K562 (cell line): ENCODE results near the gene NUP188. TPM values are rescaled to one million over a fixed set of nuclear protein-coding genes. Genes with fewer than 3 reads are reported as not detected.

Experiments used
- ATAC-seq: fragments of 200-7000 bp; cut with Tn5 transposase; 3 replicates; pipeline ENCODE4 v1.9.1; 2020; ENCODE audit warnings: moderate library complexity
- BruUV-seq: library from RNA; stranded (reverse); fragments of 400-500 nt; replicated peaks from 2 replicates; lab custom pipeline; 2021; lab: Mats Ljungman, UMichigan
- CTCF ChIA-PET: fragments of 300-600 bp; formaldehyde crosslinking; extraction: SDS; loops from one replicate; lab custom pipeline; 2021; ENCODE audit warnings: low intra/inter-chr PET ratio; lab: Yijun Ruan, JAX
- POLR2A ChIA-PET: fragments of 300-600, 350-650 bp; sonication (Branson Sonifier 250); formaldehyde crosslinking; extraction: SDS; loops from one replicate; lab custom pipeline; 2021; ENCODE audit warnings: antibody characterized with exemption, inconsistent platforms; lab: Yijun Ruan, JAX
- DNase-seq, 4 experiments: peaks; one replicate each; pipeline versions ENCODE4 v3.0.0 to v3.0.0-alpha.2; 2011 to 2018; ENCODE audit warnings: low spot score in 3 of 4, mixed read lengths in 3 of 4; ENCODE audit errors: extremely low read depth in 1 of 4
- FAIRE-seq: peaks from 2 replicates; lab custom pipeline; 2011; peaks lifted over from hg19 to GRCh38; lab: Jason Lieb, UNC
- H2AFZ ChIP-seq: 2 replicates; pipeline ENCODE4 v1.6.0; 2011; ENCODE audit warnings: low read depth, low read length, control low read depth, inconsistent platforms
- H3K27ac ChIP-seq: fragments of 200-600 bp; 3 replicates; pipeline ENCODE4 v1.8.0; 2011; ENCODE audit warnings: low read depth, mild to moderate bottlenecking, control low read depth, inconsistent platforms, low read length, moderate library complexity, mixed read lengths; ENCODE audit errors: extremely low read depth
- H3K27me3 ChIP-seq, 2 experiments: fragments of 300-600 bp in 1 of 2; 2 replicates in 1 of 2; 3 replicates in 1 of 2; pipeline versions ENCODE4 v1.6.0 to v1.8.0; 2011; ENCODE audit warnings: inconsistent platforms in 2 of 2, low read length in 2 of 2, mild to moderate bottlenecking in 1 of 2, mixed read lengths in 1 of 2, moderate library complexity in 1 of 2; ENCODE audit not compliant: control insufficient read depth in 2 of 2, insufficient read depth in 2 of 2
- H3K36me3 ChIP-seq: fragments of 300-600 bp; 3 replicates; pipeline ENCODE4 v1.8.0; 2011; ENCODE audit warnings: mild to moderate bottlenecking, low read length, inconsistent platforms; ENCODE audit not compliant: control insufficient read depth, insufficient read depth
- H3K4me1 ChIP-seq, 2 experiments: fragments of 200-600 bp in 1 of 2; replicated peaks in 1 of 2; 2 replicates in 1 of 2; 3 replicates in 1 of 2; pipeline versions ENCODE4 v1.5.1 to v1.8.0; 2011; ENCODE audit warnings: inconsistent platforms in 2 of 2, low read length in 2 of 2, mild to moderate bottlenecking in 1 of 2, mixed read lengths in 1 of 2, moderate library complexity in 1 of 2; ENCODE audit not compliant: control insufficient read depth in 2 of 2, insufficient read depth in 2 of 2
- H3K4me2 ChIP-seq: 2 replicates; pipeline ENCODE4 v1.6.1; 2011; ENCODE audit warnings: low read length, control low read depth, inconsistent platforms, mixed read lengths; ENCODE audit not compliant: insufficient read depth
- H3K4me3 ChIP-seq: fragments of 200-600 bp; sonication (generic), shearing (Covaris generic); 2 replicates; pipeline ENCODE4 v1.5.1; 2016; ENCODE audit warnings: control low read depth, inconsistent platforms
- H3K79me2 ChIP-seq: fragments of 200-600 bp; 3 replicates; pipeline ENCODE4 v1.8.0; 2011; ENCODE audit warnings: low read length, inconsistent platforms; ENCODE audit not compliant: control insufficient read depth, insufficient read depth
- H3K9ac ChIP-seq, 2 experiments: 2 replicates each; pipeline versions ENCODE4 v1.6.0 to v1.6.1; 2011; ENCODE audit warnings: low read depth in 2 of 2, low read length in 2 of 2, control low read depth in 1 of 2, inconsistent platforms in 1 of 2, mild to moderate bottlenecking in 1 of 2, mixed read lengths in 1 of 2; ENCODE audit not compliant: insufficient read depth in 1 of 2
- H3K9me1 ChIP-seq: one replicate; pipeline ENCODE4 v1.6.0; 2011; ENCODE audit warnings: inconsistent platforms, mild to moderate bottlenecking, low read length, moderate library complexity; ENCODE audit not compliant: control insufficient read depth, insufficient read depth
- H3K9me3 ChIP-seq: replicated peaks from 2 replicates; pipeline ENCODE4 v1.5.1; 2011; ENCODE audit warnings: low read depth, low read length, inconsistent platforms; ENCODE audit not compliant: control insufficient read depth, insufficient read depth
- H4K20me1 ChIP-seq: replicated peaks from 2 replicates; pipeline ENCODE4 v1.6.1; 2011; ENCODE audit warnings: low read length, inconsistent platforms, mixed read lengths; ENCODE audit not compliant: control insufficient read depth, insufficient read depth
- ARID3A ChIP-seq: IDR thresholded peaks from 2 replicates; pipeline ENCODE4 v1.6.1; 2012; ENCODE audit warnings: low read depth, low read length, improper control_type of control experiment, borderline replicate concordance
- BRF1 ChIP-seq: IDR thresholded peaks from 3 replicates; pipeline ENCODE4 v1.6.1; 2011; ENCODE audit warnings: borderline replicate concordance, mild to moderate bottlenecking; ENCODE audit not compliant: insufficient read length; ENCODE audit errors: extremely low read depth
- FOXM1 ChIP-seq, 2 experiments: fragments of 450-650 bp in 1 of 2; sonication (generic) in 1 of 2; formaldehyde crosslinking in 1 of 2; IDR thresholded peaks; 2 replicates each; pipeline versions ENCODE4 v1.6.1 to v1.9.0; 2017 to 2022; ENCODE audit warnings: low read depth in 2 of 2, mild to moderate bottlenecking in 2 of 2, missing genetic modification reagents in 1 of 2, moderate library complexity in 1 of 2
- FOXO4 ChIP-seq: fragments of 450-650 bp; formaldehyde crosslinking; IDR thresholded peaks from 2 replicates; pipeline ENCODE4 v1.4.0; 2020; ENCODE audit warnings: mild to moderate bottlenecking, moderate library complexity
- HDAC6 ChIP-seq: IDR thresholded peaks from 2 replicates; pipeline ENCODE4 v1.6.1; 2012; ENCODE audit warnings: low read depth, mild to moderate bottlenecking, control low read depth, inconsistent platforms, low read length, moderate library complexity
- POLR2AphosphoS2 ChIP-seq: IDR thresholded peaks from 2 replicates; pipeline ENCODE4 v1.6.1; 2012; ENCODE audit warnings: low read length, improper control_type of control experiment
- ZFX ChIP-seq: sonication (generic); formaldehyde crosslinking; IDR thresholded peaks from 2 replicates; pipeline ENCODE4 v1.8.0; 2022; ENCODE audit warnings: mild to moderate bottlenecking, missing genetic modification reagents, moderate library complexity
- ZNF24 ChIP-seq: fragments of 450-650 bp; IDR thresholded peaks from 2 replicates; pipeline ENCODE4 v1.6.1; 2016
- ZNF785 ChIP-seq: fragments of 250-450 bp; sonication (Bioruptor Pico); IDR thresholded peaks from 2 replicates; pipeline ENCODE4 v1.4.0; 2020; ENCODE audit warnings: mild to moderate bottlenecking
- WGBS: fragments of 100-300 bp; shearing (Covaris generic); methylation state at CpG from one replicate; pipeline ENCODE4 v1.1.6; 2016; ENCODE audit warnings: low coverage, mixed read lengths; ENCODE audit not compliant: insufficient coverage; ENCODE audit errors: missing lambda C conversion rate; 5-methylcytosine and 5-hydroxymethylcytosine counted together
- in situ Hi-C: fragments of 300-500 bp; cut with MboI; formaldehyde crosslinking; loops from 4 replicates; pipeline ENCODE4 v1.15.0; 2018; ENCODE audit warnings: inconsistent platforms, mixed read lengths
- intact Hi-C: fragments of 100-400 bp; cut with micrococcal nuclease; formaldehyde crosslinking; loops from 2 replicates; pipeline ENCODE4 v1.14.2; 2022
- polyA plus RNA-seq, 8 experiments: library from polyadenylated mRNA; depleted of rRNA in 4 of 8; stranded (reverse) in 5 of 8; unstranded in 3 of 8; fragments of >200 nt; fragmentation: Nextera tagmentation in 2 of 8; fragmentation: Illumina TruSeq in 1 of 8; extraction: Ambion mirVana in 2 of 8; extraction: Trizol in 1 of 8; gene quantifications; 2 replicates each; pipeline versions ENCODE4 v1.2.1 to v1.2.3, GENCODE V29; 2011 to 2014; ENCODE audit warnings: inconsistent platforms in 1 of 8, missing spikeins in 1 of 8
- total RNA-seq, 7 experiments: library from RNA; depleted of rRNA in 6 of 7; stranded (reverse); fragments of >200 nt in 6 of 7; fragmentation: Illumina TruSeq in 2 of 7; extraction: Trizol in 2 of 7; gene quantifications; 2 replicates each; pipeline versions ENCODE4 v1.2.1 to v1.2.3, GENCODE V29; 2011 to 2021; ENCODE audit warnings: low replicate concordance in 1 of 7
- TF ChIP-seq, protein P1 (sequence below): sonication (generic); formaldehyde crosslinking; IDR thresholded peaks from 2 replicates; pipeline ENCODE4 v1.8.1; 2023; ENCODE audit warnings: missing genetic modification reagents, mild to moderate bottlenecking, borderline replicate concordance

The NUP188 gene
- total and polyA plus RNA-seq, 9 of the 15 experiments (the other 6 are each of a cell fraction or from before 2014, with no cell fraction given) = 11.7 to 135 (median 70.6) TPM

- FAIRE-seq (no peak), DNase-seq (no peak), ATAC-seq (peak; percentile 3)
- peaks cover 42 to 68% of the 10 kb centered on the region in 2 experiments for H3K4me1 ChIP-seq
- H3K79me2 ChIP-seq = peaks cover 62% of the 10 kb centered on the region
- no TSS peak for BruUV-seq
- peak overlapping the region; percentile 65 for H3K4me2 ChIP-seq
- in situ Hi-C loops (no loop called here), intact Hi-C loops (no loop called here)
- no peaks in the 10 kb centered on the region for H4K20me1 ChIP-seq
- H3K36me3 ChIP-seq = peaks cover 25% of the 10 kb centered on the region; the same call in 1 of the 3 replicates
- H2AFZ ChIP-seq = no peak overlapping the region
- POLR2A ChIA-PET = interaction anchor here (0.5 to 3.0 kb wide), 5 partner anchors 11 to 150 kb away, joined by 3 to 15 read pairs (median 4); no protein-coding TSS in a partner anchor
- peak overlapping the region; percentile 63 to 71; a peak in 3 of 4 replicates for H3K9ac ChIP-seq
- H3K4me3 ChIP-seq = no peak overlapping the region
- CTCF ChIA-PET = no interaction called here
- H3K27me3 ChIP-seq = no peaks in the 10 kb centered on the region
- 9% methylated on average over 4 of the region's 4 CpGs for WGBS
- H3K27ac ChIP-seq = peak overlapping the region; percentile 76
- TF ChIP-seq FOXO4 (no peak), ARID3A (no peak), BRF1 (no peak), ZNF785 (no peak), HDAC6 (no peak), ZNF24 (no peak), ZFX (CRISPR knock-in tag) (no peak; the same call in 1 of the 2 replicates), POLR2AphosphoS2 (no peak), FOXM1 (IDR thresholded peaks at IDR 0.05; ENCODE audit: low read depth) (no peak), FOXM1 (CRISPR knock-in tag; IDR thresholded peaks at IDR 0.05; ENCODE audit: low read depth) (no peak)
- TF ChIP-seq, protein P1, sequence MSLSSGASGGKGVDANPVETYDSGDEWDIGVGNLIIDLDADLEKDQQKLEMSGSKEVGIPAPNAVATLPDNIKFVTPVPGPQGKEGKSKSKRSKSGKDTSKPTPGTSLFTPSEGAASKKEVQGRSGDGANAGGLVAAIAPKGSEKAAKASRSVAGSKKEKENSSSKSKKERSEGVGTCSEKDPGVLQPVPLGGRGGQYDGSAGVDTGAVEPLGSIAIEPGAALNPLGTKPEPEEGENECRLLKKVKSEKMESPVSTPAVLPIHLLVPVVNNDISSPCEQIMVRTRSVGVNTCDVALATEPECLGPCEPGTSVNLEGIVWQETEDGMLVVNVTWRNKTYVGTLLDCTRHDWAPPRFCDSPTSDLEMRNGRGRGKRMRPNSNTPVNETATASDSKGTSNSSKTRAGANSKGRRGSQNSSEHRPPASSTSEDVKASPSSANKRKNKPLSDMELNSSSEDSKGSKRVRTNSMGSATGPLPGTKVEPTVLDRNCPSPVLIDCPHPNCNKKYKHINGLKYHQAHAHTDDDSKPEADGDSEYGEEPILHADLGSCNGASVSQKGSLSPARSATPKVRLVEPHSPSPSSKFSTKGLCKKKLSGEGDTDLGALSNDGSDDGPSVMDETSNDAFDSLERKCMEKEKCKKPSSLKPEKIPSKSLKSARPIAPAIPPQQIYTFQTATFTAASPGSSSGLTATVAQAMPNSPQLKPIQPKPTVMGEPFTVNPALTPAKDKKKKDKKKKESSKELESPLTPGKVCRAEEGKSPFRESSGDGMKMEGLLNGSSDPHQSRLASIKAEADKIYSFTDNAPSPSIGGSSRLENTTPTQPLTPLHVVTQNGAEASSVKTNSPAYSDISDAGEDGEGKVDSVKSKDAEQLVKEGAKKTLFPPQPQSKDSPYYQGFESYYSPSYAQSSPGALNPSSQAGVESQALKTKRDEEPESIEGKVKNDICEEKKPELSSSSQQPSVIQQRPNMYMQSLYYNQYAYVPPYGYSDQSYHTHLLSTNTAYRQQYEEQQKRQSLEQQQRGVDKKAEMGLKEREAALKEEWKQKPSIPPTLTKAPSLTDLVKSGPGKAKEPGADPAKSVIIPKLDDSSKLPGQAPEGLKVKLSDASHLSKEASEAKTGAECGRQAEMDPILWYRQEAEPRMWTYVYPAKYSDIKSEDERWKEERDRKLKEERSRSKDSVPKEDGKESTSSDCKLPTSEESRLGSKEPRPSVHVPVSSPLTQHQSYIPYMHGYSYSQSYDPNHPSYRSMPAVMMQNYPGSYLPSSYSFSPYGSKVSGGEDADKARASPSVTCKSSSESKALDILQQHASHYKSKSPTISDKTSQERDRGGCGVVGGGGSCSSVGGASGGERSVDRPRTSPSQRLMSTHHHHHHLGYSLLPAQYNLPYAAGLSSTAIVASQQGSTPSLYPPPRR (CRISPR knock-in tag) = no peak
- H3K9me1 ChIP-seq = peaks cover 8% of the 10 kb centered on the region
- H3K9me3 ChIP-seq = no peaks in the 10 kb centered on the region
These were observed 76.4 kb downstream of the NUP188 start for GRCh38 chr9:129023908-129024233.
